PFSK-1 (cell line): ENCODE results near the gene RBM26.

Experiments used
- FOXP2 ChIP-seq: optimal IDR thresholded peaks from 2 replicates; pipeline ENCODE3; 2011; ENCODE audit warnings: borderline replicate concordance, control low read depth, inconsistent platforms; ENCODE audit not compliant: insufficient read depth; ENCODE audit errors: extremely low read length, extremely low read depth
- POLR2AphosphoS5 ChIP-seq: IDR thresholded peaks from 2 replicates; pipeline ENCODE4 v1.6.1; 2012; ENCODE audit warnings: low read depth, mild to moderate bottlenecking, control low read depth, low read length, moderate library complexity
- REST ChIP-seq, 2 experiments: IDR thresholded peaks; 2 replicates each; pipeline versions ENCODE4 v1.6.1 to v1.8.0; 2011 to 2012; ENCODE audit warnings: low read depth in 2 of 2, low read length in 2 of 2, control low read depth in 1 of 2, inconsistent platforms in 1 of 2, mild to moderate bottlenecking in 1 of 2, moderate library complexity in 1 of 2; ENCODE audit not compliant: insufficient read depth in 1 of 2
- SIN3A ChIP-seq: IDR thresholded peaks from 2 replicates; pipeline ENCODE4 v1.6.1; 2012; ENCODE audit warnings: mild to moderate bottlenecking, low read length, moderate library complexity, borderline replicate concordance; ENCODE audit not compliant: insufficient read depth
- TAF1 ChIP-seq: IDR thresholded peaks from 2 replicates; pipeline ENCODE4 v1.6.1; 2012; ENCODE audit warnings: low read length, control low read depth, borderline replicate concordance; ENCODE audit not compliant: insufficient read depth

RBM26 gene

DNA sequence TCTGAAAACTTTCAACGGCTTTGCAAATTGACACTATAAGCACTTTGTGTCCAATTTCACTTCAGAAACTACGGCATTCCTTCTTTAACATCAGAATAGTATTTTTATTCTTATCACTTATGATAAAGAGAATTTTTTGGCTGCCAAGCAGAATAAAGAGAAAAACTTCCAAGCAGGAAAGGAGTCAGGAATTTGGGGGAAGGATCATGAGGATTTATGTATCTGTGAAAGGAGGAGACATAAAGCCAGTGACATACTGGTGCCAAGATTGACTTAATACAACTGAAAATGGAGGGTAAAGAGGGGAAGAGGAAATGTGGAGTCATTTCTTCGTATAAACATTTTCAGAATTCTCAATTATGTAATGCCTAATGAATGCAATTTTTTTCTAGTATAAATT lies 94.7 kb downstream of the RBM26 start:
- TF ChIP-seq POLR2AphosphoS5 = no peak
- no peak for TF ChIP-seq FOXP2
- no peak for TF ChIP-seq SIN3A
- no peak for TF ChIP-seq TAF1
- no peak for TF ChIP-seq REST (IDR thresholded peaks at IDR 0.05; ENCODE audit: insufficient read depth in 1 of 2, low read depth in 2 of 2, low read length in 2 of 2)

DNA sequence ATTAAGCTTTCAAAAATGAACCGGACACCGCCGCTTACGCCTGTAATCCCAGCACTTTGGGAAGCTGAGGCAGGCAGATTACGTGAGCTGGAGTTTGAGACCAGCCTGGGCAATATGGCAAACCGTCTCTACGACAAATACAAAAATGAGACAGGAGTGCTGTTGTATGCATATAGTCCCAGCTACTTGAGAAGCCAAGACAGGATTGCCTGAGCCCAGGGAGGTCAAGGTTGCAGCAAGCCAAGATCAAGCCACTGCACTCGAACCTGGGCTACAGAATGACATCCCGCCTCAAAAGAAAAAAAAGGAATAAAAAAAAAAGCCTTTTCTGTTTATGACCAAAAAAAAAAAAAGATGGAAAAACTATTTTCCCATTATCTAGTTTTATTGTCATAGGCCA lies 96.4 kb downstream of the RBM26 start:
- TF ChIP-seq POLR2AphosphoS5 (no peak), SIN3A (no peak), TAF1 (no peak), FOXP2 (no peak), REST (IDR thresholded peaks at IDR 0.05; ENCODE audit: insufficient read depth in 1 of 2, low read depth in 2 of 2, low read length in 2 of 2) (no peak)

DNA sequence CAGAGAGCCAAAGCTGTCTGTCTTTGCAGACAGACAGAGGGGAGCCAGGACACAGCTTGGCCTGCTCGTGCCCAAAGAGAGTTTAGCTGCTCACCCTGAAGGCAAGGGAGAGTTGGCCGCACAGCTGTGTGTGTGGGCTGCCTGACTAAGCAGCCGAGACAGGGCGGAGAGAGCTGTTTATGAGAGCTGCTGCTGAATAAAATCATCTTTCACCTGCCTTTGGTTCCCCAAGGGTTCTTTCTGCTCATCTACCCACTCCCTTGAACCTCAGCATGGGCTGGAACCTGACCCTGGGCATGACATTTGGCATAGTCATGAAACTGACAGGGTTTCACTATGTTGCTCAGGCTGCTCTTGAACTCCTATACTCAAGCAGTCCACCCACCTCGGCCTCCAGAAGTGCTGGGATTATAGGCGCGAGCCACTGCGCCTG lies 98.2 kb downstream of the RBM26 start:
- TF ChIP-seq SIN3A (no peak), REST (IDR thresholded peaks at IDR 0.05; ENCODE audit: insufficient read depth in 1 of 2, low read depth in 2 of 2, low read length in 2 of 2) (no peak), TAF1 (no peak), POLR2AphosphoS5 (no peak), FOXP2 (no peak)

GRCh38 chr13:79307433-79307861 lies 98.6 kb downstream of the RBM26 start:
- TF ChIP-seq FOXP2 = no peak
- no peak for TF ChIP-seq REST (IDR thresholded peaks at IDR 0.05; ENCODE audit: insufficient read depth in 1 of 2, low read depth in 2 of 2, low read length in 2 of 2)
- TF ChIP-seq POLR2AphosphoS5 = no peak
- TF ChIP-seq SIN3A = no peak
- TF ChIP-seq TAF1 = no peak

GRCh38 chr13:79306650-79307049 lies 99.4 kb downstream of the RBM26 start:
- no peak for TF ChIP-seq POLR2AphosphoS5
- no peak for TF ChIP-seq TAF1

DNA sequence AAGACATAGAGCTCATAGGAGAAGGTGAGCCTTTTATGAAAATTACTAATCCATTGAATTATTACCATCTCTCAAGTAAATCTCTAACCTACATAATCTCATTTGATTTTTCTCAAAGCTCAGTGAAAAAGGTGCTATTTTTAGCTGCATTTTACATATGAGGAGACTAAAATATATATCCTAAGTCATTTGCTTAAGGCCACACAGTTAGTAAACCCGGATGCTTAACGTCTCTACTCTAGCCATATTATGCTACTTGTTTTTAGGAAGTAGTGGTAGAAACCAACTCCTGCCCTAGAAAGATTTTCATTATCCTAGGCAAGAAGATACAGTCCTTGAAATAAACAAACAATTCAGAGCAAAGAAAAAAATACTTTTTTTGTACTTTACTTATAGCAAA lies 108.9 kb downstream of the RBM26 start:
- TF ChIP-seq TAF1 (no peak), REST (IDR thresholded peaks at IDR 0.05; ENCODE audit: insufficient read depth in 1 of 2, low read depth in 2 of 2, low read length in 2 of 2) (no peak), POLR2AphosphoS5 (no peak), FOXP2 (no peak), SIN3A (no peak)
